H9 (cell line): Measurements from ENCODE around the gene EYA4. TPM values are rescaled to one million over a fixed set of nuclear protein-coding genes. Genes with fewer than 3 reads are reported as not detected.

ENCODE experiments used
- DNase-seq: peaks from one replicate; pipeline ENCODE4 v3.0.0-alpha.2; 2017
- H2AFZ ChIP-seq: one replicate; pipeline ENCODE4 v1.6.1; 2013; ENCODE audit warnings: mild to moderate bottlenecking, low read length, control low read depth, moderate library complexity
- H2AK5ac ChIP-seq: 2 replicates; pipeline ENCODE4 v1.6.1; 2013; ENCODE audit warnings: low read length, control low read depth, mixed read lengths; ENCODE audit not compliant: insufficient read length
- H2BK120ac ChIP-seq: one replicate; pipeline ENCODE4 v1.6.1; 2013; ENCODE audit warnings: low read depth, mild to moderate bottlenecking, low read length, control low read depth, inconsistent platforms; ENCODE audit not compliant: poor library complexity, severe bottlenecking
- H2BK12ac ChIP-seq: 2 replicates; pipeline ENCODE4 v1.6.1; 2013; ENCODE audit warnings: low read length, control low read depth, mixed read lengths, low read depth; ENCODE audit not compliant: insufficient read length
- H2BK15ac ChIP-seq: 2 replicates; pipeline ENCODE4 v1.6.1; 2013; ENCODE audit warnings: low read depth, low read length, control low read depth
- H2BK20ac ChIP-seq: one replicate; pipeline ENCODE4 v1.6.1; 2013; ENCODE audit warnings: low read depth, mild to moderate bottlenecking, low read length, control low read depth, inconsistent platforms; ENCODE audit not compliant: poor library complexity, severe bottlenecking
- H2BK5ac ChIP-seq: 2 replicates; pipeline ENCODE4 v1.6.1; 2013; ENCODE audit warnings: low read length, control low read depth, mixed read lengths; ENCODE audit not compliant: insufficient read length
- H3K14ac ChIP-seq: 2 replicates; pipeline ENCODE4 v1.6.1; 2013; ENCODE audit warnings: low read length, control low read depth; ENCODE audit not compliant: insufficient read depth
- H3K18ac ChIP-seq: 2 replicates; pipeline ENCODE4 v1.6.1; 2013; ENCODE audit warnings: low read depth, mild to moderate bottlenecking, mixed read lengths, low read length, control low read depth; ENCODE audit not compliant: insufficient read length
- H3K23ac ChIP-seq: 2 replicates; pipeline ENCODE4 v1.6.1; 2013; ENCODE audit warnings: low read length, control low read depth, mixed read lengths, low read depth; ENCODE audit not compliant: insufficient read length
- H3K23me2 ChIP-seq: 2 replicates; pipeline ENCODE4 v1.6.1; 2013; ENCODE audit warnings: low read depth, mild to moderate bottlenecking, mixed read lengths, low read length, control low read depth; ENCODE audit not compliant: insufficient read length, poor library complexity, severe bottlenecking
- H3K27ac ChIP-seq: 2 replicates; pipeline ENCODE4 v1.5.1; 2013; ENCODE audit warnings: low read length, control low read depth, mixed read lengths, low read depth; ENCODE audit not compliant: insufficient read length
- H3K27me3 ChIP-seq: 2 replicates; pipeline ENCODE4 v1.6.1; 2013; ENCODE audit warnings: low read length, control low read depth, inconsistent platforms; ENCODE audit not compliant: insufficient read depth
- H3K4ac ChIP-seq: 2 replicates; pipeline ENCODE4 v1.6.1; 2013; ENCODE audit warnings: low read depth, mild to moderate bottlenecking, control low read depth, inconsistent platforms, low read length, moderate library complexity
- H3K4me1 ChIP-seq: 2 replicates; pipeline ENCODE4 v1.6.1; 2013; ENCODE audit warnings: low read length, control low read depth, inconsistent platforms; ENCODE audit not compliant: insufficient read depth
- H3K4me2 ChIP-seq: 2 replicates; pipeline ENCODE4 v1.6.1; 2013; ENCODE audit warnings: low read length, control low read depth, mixed read lengths; ENCODE audit not compliant: insufficient read length, insufficient read depth
- H3K56ac ChIP-seq: 2 replicates; pipeline ENCODE4 v1.6.1; 2013; ENCODE audit warnings: low read depth, mild to moderate bottlenecking, mixed read lengths, low read length, control low read depth; ENCODE audit not compliant: insufficient read length
- H3K79me1 ChIP-seq: 2 replicates; pipeline ENCODE4 v1.6.1; 2013; ENCODE audit warnings: low read depth, mild to moderate bottlenecking, moderate library complexity, low read length, control low read depth, inconsistent platforms; ENCODE audit not compliant: insufficient read depth, poor library complexity, severe bottlenecking
- H3K79me2 ChIP-seq: 2 replicates; pipeline ENCODE4 v1.6.1; 2013; ENCODE audit warnings: low read length, control low read depth, inconsistent platforms; ENCODE audit not compliant: insufficient read depth
- H3K9ac ChIP-seq: 2 replicates; pipeline ENCODE4 v1.6.1; 2013; ENCODE audit warnings: low read length, control low read depth, mixed read lengths; ENCODE audit not compliant: insufficient read length; ENCODE audit errors: extremely low read depth
- H3K9me3 ChIP-seq: one replicate; pipeline ENCODE4 v1.6.1; 2013; ENCODE audit warnings: low read depth, low read length, inconsistent platforms; ENCODE audit not compliant: control insufficient read depth
- H3T11ph ChIP-seq: one replicate; pipeline ENCODE4 v1.6.1; 2013; ENCODE audit warnings: mild to moderate bottlenecking, low read length, control low read depth, inconsistent platforms
- H4K20me1 ChIP-seq: one replicate; pipeline ENCODE4 v1.6.1; 2013; ENCODE audit not compliant: control insufficient read depth, insufficient read length, insufficient read depth
- H4K5ac ChIP-seq: 2 replicates; pipeline ENCODE4 v1.6.1; 2013; ENCODE audit warnings: low read depth, mild to moderate bottlenecking, mixed read lengths, low read length, control low read depth; ENCODE audit not compliant: insufficient read length
- H4K8ac ChIP-seq: replicated peaks from 2 replicates; pipeline ENCODE4 v1.6.1; 2013; ENCODE audit warnings: low read length, control low read depth, mixed read lengths, low read depth; ENCODE audit not compliant: insufficient read length
- H4K91ac ChIP-seq: 2 replicates; pipeline ENCODE4 v1.6.1; 2013; ENCODE audit warnings: low read depth, mild to moderate bottlenecking, moderate library complexity, mixed read lengths, low read length, control low read depth; ENCODE audit not compliant: insufficient read length
- H3K27ac Mint-ChIP-seq, 3 experiments: 2 replicates in 2 of 3; 3 replicates in 1 of 3; pipeline ENCODE4 v1.8.0; 2020 to 2021; ENCODE audit warnings: mixed read lengths in 3 of 3, mild to moderate bottlenecking in 1 of 3, moderate library complexity in 1 of 3
- H3K27me3 Mint-ChIP-seq: 2 replicates; pipeline ENCODE4 v1.8.0; 2021; ENCODE audit warnings: low read depth, mild to moderate bottlenecking, moderate library complexity, mixed read lengths
- H3K36me3 Mint-ChIP-seq, 3 experiments: 2 replicates in 2 of 3; 3 replicates in 1 of 3; pipeline ENCODE4 v1.8.0; 2020 to 2021; ENCODE audit warnings: low read depth in 3 of 3, mixed read lengths in 3 of 3; ENCODE audit not compliant: insufficient read depth in 1 of 3
- H3K4me1 Mint-ChIP-seq, 2 experiments: 2 replicates each; pipeline ENCODE4 v1.8.0; 2020; ENCODE audit warnings: mixed read lengths in 2 of 2
- H3K4me3 Mint-ChIP-seq, 2 experiments: 2 replicates in 1 of 2; 3 replicates in 1 of 2; pipeline ENCODE4 v1.8.0; 2020 to 2021; ENCODE audit warnings: mild to moderate bottlenecking in 2 of 2, mixed read lengths in 2 of 2, moderate library complexity in 1 of 2
- H3K9me3 Mint-ChIP-seq, 2 experiments: 2 replicates in 1 of 2; 3 replicates in 1 of 2; pipeline ENCODE4 v1.8.0; 2020; ENCODE audit warnings: mild to moderate bottlenecking in 2 of 2, mixed read lengths in 2 of 2, moderate library complexity in 1 of 2
- WGBS: extraction: QIAGEN DNeasy Blood & Tissue Kit; methylation state at CpG from one replicate; pipeline ENCODE4 v1.1.7; 2013; ENCODE audit warnings: missing lambda C conversion rate, low lambda C conversion rate, mixed read lengths; ENCODE audit not compliant: insufficient read length; ENCODE audit errors: extremely low coverage; 5-methylcytosine and 5-hydroxymethylcytosine counted together
- total RNA-seq: library from RNA; stranded (reverse); gene quantifications from 2 replicates; pipeline ENCODE4 v1.2.1, GENCODE V29; 2021
- TF ChIP-seq, protein P1 (sequence below): fragments of 200-600 bp; sonication (generic); conservative IDR thresholded peaks from 3 replicates; pipeline ENCODE4 v1.8.0; 2021; ENCODE audit warnings: antibody characterized with exemption, mild to moderate bottlenecking

EYA4 gene
- total RNA-seq, 1 experiment from 2014 or later, result 0.26 TPM

GRCh38 chr6:133353061-133353460, 111.9 kb downstream of the EYA4 start:
- H3K4ac ChIP-seq, result no peak overlapping the region
- no peak overlapping the region for H2BK120ac ChIP-seq
- H3K14ac ChIP-seq, result no peak overlapping the region
- H3K23me2 ChIP-seq, result no peaks in the 10 kb centered on the region
- no CpG with 5 or more reads among the region's 1 CpG for WGBS
- no peak overlapping the region for H3K23ac ChIP-seq
- H2BK15ac ChIP-seq, result no peak overlapping the region
- Mint-ChIP-seq H3K4me3 (no peak overlapping the region), H3K27ac (no peak overlapping the region), H3K36me3 (no peaks in the 10 kb centered on the region), H3K27me3 (no peaks in the 10 kb centered on the region), H3K9me3 (no peaks in the 10 kb centered on the region), H3K4me1 (no peaks in the 10 kb centered on the region)
- H3T11ph ChIP-seq, result no peak overlapping the region
- no peaks in the 10 kb centered on the region for H3K9me3 ChIP-seq
- no peak overlapping the region for H2BK20ac ChIP-seq
- H3K56ac ChIP-seq, result no peak overlapping the region
- no peak overlapping the region for H3K9ac ChIP-seq
- no peak overlapping the region for H2AK5ac ChIP-seq
- H3K4me2 ChIP-seq, result no peak overlapping the region
- no peak for DNase-seq
- H3K79me2 ChIP-seq, result no peaks in the 10 kb centered on the region
- no peak overlapping the region for H4K5ac ChIP-seq
- no peak overlapping the region for H2BK12ac ChIP-seq
- TF ChIP-seq, protein P1, sequence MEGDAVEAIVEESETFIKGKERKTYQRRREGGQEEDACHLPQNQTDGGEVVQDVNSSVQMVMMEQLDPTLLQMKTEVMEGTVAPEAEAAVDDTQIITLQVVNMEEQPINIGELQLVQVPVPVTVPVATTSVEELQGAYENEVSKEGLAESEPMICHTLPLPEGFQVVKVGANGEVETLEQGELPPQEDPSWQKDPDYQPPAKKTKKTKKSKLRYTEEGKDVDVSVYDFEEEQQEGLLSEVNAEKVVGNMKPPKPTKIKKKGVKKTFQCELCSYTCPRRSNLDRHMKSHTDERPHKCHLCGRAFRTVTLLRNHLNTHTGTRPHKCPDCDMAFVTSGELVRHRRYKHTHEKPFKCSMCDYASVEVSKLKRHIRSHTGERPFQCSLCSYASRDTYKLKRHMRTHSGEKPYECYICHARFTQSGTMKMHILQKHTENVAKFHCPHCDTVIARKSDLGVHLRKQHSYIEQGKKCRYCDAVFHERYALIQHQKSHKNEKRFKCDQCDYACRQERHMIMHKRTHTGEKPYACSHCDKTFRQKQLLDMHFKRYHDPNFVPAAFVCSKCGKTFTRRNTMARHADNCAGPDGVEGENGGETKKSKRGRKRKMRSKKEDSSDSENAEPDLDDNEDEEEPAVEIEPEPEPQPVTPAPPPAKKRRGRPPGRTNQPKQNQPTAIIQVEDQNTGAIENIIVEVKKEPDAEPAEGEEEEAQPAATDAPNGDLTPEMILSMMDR, result no peak
- no peak overlapping the region for H4K91ac ChIP-seq
- no peak overlapping the region for H2AFZ ChIP-seq
- no peaks in the 10 kb centered on the region for H3K27me3 ChIP-seq
- no peaks in the 10 kb centered on the region for H4K20me1 ChIP-seq
- no peak overlapping the region for H3K27ac ChIP-seq
- no peak overlapping the region for H2BK5ac ChIP-seq
- H3K18ac ChIP-seq, result no peak overlapping the region
- H3K4me1 ChIP-seq, result no peaks in the 10 kb centered on the region
- H4K8ac ChIP-seq, result no peak overlapping the region
- H3K79me1 ChIP-seq, result no peaks in the 10 kb centered on the region
